Fibroblast of skin of right quadriceps (primary cell): ENCODE results near the gene TPT1.
A peak's percentile ranks its signal among the peaks of the same experiment; 100 is the strongest.
"Not testable (repeated sequence)": the region's sequence is repeated elsewhere in the genome, so short reads cannot be mapped to it uniquely, and the experiment has no call there.

Experiments
- DNase-seq: peaks from one replicate; pipeline ENCODE4 v3.0.0-alpha.2; 2013

TPT1 gene

GRCh38 chr13:45365558-45365885, 24.5 kb upstream of the TPT1 start:
- DNase-seq: no peak

- no peak for DNase-seq
These were observed 24.0 kb upstream of the TPT1 start for GRCh38 chr13:45364876-45365557.

GRCh38 chr13:45362939-45363338, 22.0 kb upstream of the TPT1 start:
- DNase-seq: no peak

GRCh38 chr13:45361596-45362206, 20.7 kb upstream of the TPT1 start:
- peak; percentile 15 for DNase-seq

- DNase-seq: no peak
These were observed 16.1 kb upstream of the TPT1 start for GRCh38 chr13:45356966-45357672.

GRCh38 chr13:45353895-45354294, 12.9 kb upstream of the TPT1 start:
- no peak for DNase-seq

- DNase-seq: no peak
These were observed 11.0 kb upstream of the TPT1 start for GRCh38 chr13:45352031-45352430.

- DNase-seq: no peak
These were observed 9.2 kb upstream of the TPT1 start for GRCh38 chr13:45350152-45350551.

- DNase-seq: no peak
These were observed 8.5 kb upstream of the TPT1 start for GRCh38 chr13:45349438-45349837.

- DNase-seq: not testable (repeated sequence)
These were observed 3.1 kb upstream of the TPT1 start for GRCh38 chr13:45344064-45344463.

GRCh38 chr13:45343102-45343501, 2.1 kb upstream of the TPT1 start:
- DNase-seq: not testable (repeated sequence)

- not testable (repeated sequence) for DNase-seq
These were observed 1.7 kb upstream of the TPT1 start for GRCh38 chr13:45342668-45343067.

- DNase-seq: peak; percentile 48
These were observed 967 bp upstream of the TPT1 start for GRCh38 chr13:45341799-45342500.

- peak; percentile 94 for DNase-seq
These were observed 455 bp downstream of the TPT1 start for GRCh38 chr13:45340422-45341033.

- DNase-seq: no peak
These were observed 1.1 kb downstream of the TPT1 start for GRCh38 chr13:45339867-45340266.

GRCh38 chr13:45339399-45339798, 1.6 kb downstream of the TPT1 start:
- DNase-seq: no peak

- no peak for DNase-seq
These were observed 3.2 kb downstream of the TPT1 start for GRCh38 chr13:45337803-45338202.

GRCh38 chr13:45337395-45337794, 3.6 kb downstream of the TPT1 start:
- DNase-seq: no peak

GRCh38 chr13:45336025-45336800, 4.8 kb downstream of the TPT1 start:
- no peak for DNase-seq

- DNase-seq: no peak
These were observed 5.5 kb downstream of the TPT1 start for GRCh38 chr13:45335397-45336024.

GRCh38 chr13:45333977-45334922, 6.7 kb downstream of the TPT1 start:
- peak; percentile 44 for DNase-seq
